ENCODE measurements around the gene CLCN3.

- TF ChIP-seq POLR2A (IDR thresholded peaks at IDR 0.05) (no peak), CTCF (IDR thresholded peaks at IDR 0.05) (no peak), EP300 (IDR thresholded peaks at IDR 0.05) (no peak)
These were observed 62.1 kb downstream of the CLCN3 start for GRCh38 chr4:169682372-169683047.
